SK-N-SH treated with all-trans-retinoic acid at 6 μM for 48 hours (cell line): ENCODE measurements around the gene AP5Z1.

Experiments
- ATAC-seq: fragments of 200-7000 bp; cut with Tn5 transposase; 3 replicates; pipeline ENCODE4 v1.9.1; 2020; ENCODE audit warnings: mild to moderate bottlenecking, moderate library complexity
- ARNTL ChIP-seq: fragments of 450-650 bp; formaldehyde crosslinking; IDR thresholded peaks from 2 replicates; pipeline ENCODE4 v1.5.0; 2020; ENCODE audit warnings: low read depth, mild to moderate bottlenecking, moderate library complexity, borderline replicate concordance
- BACH2 ChIP-seq: fragments of 250-450 bp; sonication (Bioruptor Pico); IDR thresholded peaks from 2 replicates; pipeline ENCODE4 v1.9.0; 2021; ENCODE audit warnings: mild to moderate bottlenecking, borderline replicate concordance
- CREB5 ChIP-seq: fragments of 250-450 bp; sonication (Bioruptor Pico); IDR thresholded peaks from 2 replicates; pipeline ENCODE4 v1.5.1; 2020; ENCODE audit warnings: low read depth, mild to moderate bottlenecking, moderate library complexity
- CSDC2 ChIP-seq: fragments of 250-450 bp; sonication (Bioruptor Pico); IDR thresholded peaks from 2 replicates; pipeline ENCODE4 v1.5.0; 2020; ENCODE audit warnings: mild to moderate bottlenecking, moderate library complexity
- CSRNP3 ChIP-seq: fragments of 250-450 bp; sonication (Bioruptor Pico); IDR thresholded peaks from 2 replicates; pipeline ENCODE4 v1.5.1; 2021; ENCODE audit warnings: mild to moderate bottlenecking, moderate library complexity
- ESRRG ChIP-seq: fragments of 250-450 bp; sonication (Bioruptor Pico); IDR thresholded peaks from 2 replicates; pipeline ENCODE4 v1.6.1; 2021; ENCODE audit warnings: mild to moderate bottlenecking
- GLIS3 ChIP-seq: fragments of 250-450 bp; sonication (Bioruptor Pico); IDR thresholded peaks from 2 replicates; pipeline ENCODE4 v1.5.0; 2020; ENCODE audit warnings: mild to moderate bottlenecking, moderate library complexity
- ISL1 ChIP-seq: fragments of 250-450 bp; sonication (Bioruptor Pico); IDR thresholded peaks from 2 replicates; pipeline ENCODE4 v2.1.2; 2022; ENCODE audit warnings: mild to moderate bottlenecking, moderate library complexity
- OSR1 ChIP-seq: fragments of 250-450 bp; sonication (Bioruptor Pico); IDR thresholded peaks from 2 replicates; pipeline ENCODE4 v1.8.0; 2022; ENCODE audit warnings: moderate library complexity, mild to moderate bottlenecking, inconsistent platforms
- PATZ1 ChIP-seq: fragments of 250-450 bp; sonication (Bioruptor Pico); IDR thresholded peaks from 2 replicates; pipeline ENCODE4 v1.8.0; 2020; ENCODE audit warnings: mild to moderate bottlenecking, moderate library complexity, borderline replicate concordance
- POU6F1 ChIP-seq: fragments of 250-450 bp; sonication (Bioruptor Pico); IDR thresholded peaks from 2 replicates; pipeline ENCODE4 v1.8.0; 2021; ENCODE audit warnings: low read depth, mild to moderate bottlenecking, moderate library complexity, borderline replicate concordance
- PPARA ChIP-seq: fragments of 250-450 bp; sonication (Bioruptor Pico); IDR thresholded peaks from 2 replicates; pipeline ENCODE4 v1.5.0; 2020; ENCODE audit warnings: mild to moderate bottlenecking, borderline replicate concordance
- RARB ChIP-seq: fragments of 250-450 bp; sonication (Bioruptor Pico); IDR thresholded peaks from 2 replicates; pipeline ENCODE4 v1.8.0; 2021; ENCODE audit warnings: mild to moderate bottlenecking, moderate library complexity
- SNAI2 ChIP-seq: fragments of 250-450 bp; sonication (Bioruptor Pico); IDR thresholded peaks from 2 replicates; pipeline ENCODE4 v1.5.0; 2020; ENCODE audit warnings: mild to moderate bottlenecking, moderate library complexity
- TCF4 ChIP-seq: fragments of 250-450 bp; sonication (Bioruptor Pico); IDR thresholded peaks from 2 replicates; pipeline ENCODE4 v1.8.0; 2021; ENCODE audit warnings: mild to moderate bottlenecking, moderate library complexity, borderline replicate concordance
- TSHZ2 ChIP-seq: fragments of 250-450 bp; sonication (Bioruptor Pico); IDR thresholded peaks from 2 replicates; pipeline ENCODE4 v1.5.0; 2020; ENCODE audit warnings: mild to moderate bottlenecking, moderate library complexity
- ZFP3 ChIP-seq: fragments of 250-450 bp; sonication (Bioruptor Pico); IDR thresholded peaks from 2 replicates; pipeline ENCODE4 v1.5.0; 2020; ENCODE audit warnings: mild to moderate bottlenecking, moderate library complexity
- ZFP30 ChIP-seq: fragments of 450-650 bp; formaldehyde crosslinking; IDR thresholded peaks from 2 replicates; pipeline ENCODE4 v1.5.0; 2022; ENCODE audit warnings: mild to moderate bottlenecking, moderate library complexity
- ZNF565 ChIP-seq: fragments of 450-650 bp; formaldehyde crosslinking; conservative IDR thresholded peaks from 2 replicates; pipeline ENCODE4 v1.5.0; 2020; ENCODE audit warnings: low read depth, mild to moderate bottlenecking, moderate library complexity
- ZNF70 ChIP-seq: fragments of 450-650 bp; formaldehyde crosslinking; IDR thresholded peaks from 2 replicates; pipeline ENCODE4 v1.5.0; 2020; ENCODE audit warnings: mild to moderate bottlenecking, moderate library complexity

Gene AP5Z1

GRCh38 chr7:4808565-4808964, 33.1 kb downstream of the AP5Z1 start (continued):
- TF ChIP-seq CREB5 (CRISPR knock-in tag) (no peak), PATZ1 (CRISPR knock-in tag) (no peak)
- TF ChIP-seq, all 23 proteins: peak for 0

GRCh38 chr7:4809091-4809591, 33.7 kb downstream of the AP5Z1 start:
- ATAC-seq = no peak
- TF ChIP-seq ISL1 (CRISPR knock-in tag) = no peak
- TF ChIP-seq GLIS3 (CRISPR knock-in tag) = no peak
- no peak for TF ChIP-seq BACH2 (CRISPR knock-in tag)
- TF ChIP-seq ZFP30 (CRISPR knock-in tag) = no peak
- TF ChIP-seq OSR1 (CRISPR knock-in tag) = no peak
- no peak for TF ChIP-seq ZFP3
- TF ChIP-seq TSHZ2 (CRISPR knock-in tag) = no peak
- TF ChIP-seq ARNTL (CRISPR knock-in tag) = no peak
- no peak for TF ChIP-seq TCF4 (CRISPR knock-in tag)
- no peak for TF ChIP-seq CSDC2 (CRISPR knock-in tag)
- TF ChIP-seq ZNF565 (CRISPR knock-in tag) = no peak
- TF ChIP-seq PATZ1 (CRISPR knock-in tag) = no peak
- TF ChIP-seq SNAI2 = no peak
- TF ChIP-seq ESRRG (CRISPR knock-in tag) = no peak
- no peak for TF ChIP-seq PPARA (CRISPR knock-in tag)
- TF ChIP-seq RARB (CRISPR knock-in tag) = no peak
- TF ChIP-seq ZNF70 (CRISPR knock-in tag) = no peak
- TF ChIP-seq CSRNP3 (CRISPR knock-in tag) = no peak
- no peak for TF ChIP-seq CREB5 (CRISPR knock-in tag)
- TF ChIP-seq POU6F1 = no peak
- TF ChIP-seq, all 23 proteins: peak for 0
